ENCODE measurements around the gene KIT.

KIT gene

DNA sequence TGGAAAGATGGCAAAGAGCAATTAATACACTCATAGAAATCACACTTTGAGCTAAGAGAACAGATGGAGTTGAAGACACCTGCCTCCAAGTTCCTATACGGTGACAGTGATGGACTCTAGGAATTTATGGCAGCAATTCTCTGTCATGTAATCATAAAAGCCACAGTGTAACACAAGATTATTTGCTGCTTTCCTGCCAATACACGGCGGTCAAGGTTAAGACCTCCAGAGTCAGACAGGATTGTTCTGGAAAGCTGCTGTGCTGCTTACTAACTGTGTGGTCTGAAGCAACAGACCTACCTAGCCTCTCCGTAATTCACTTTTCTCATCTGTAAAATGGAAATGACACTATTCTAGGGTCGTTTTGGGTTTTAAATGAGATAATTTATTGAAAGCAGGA, 14.6 kb upstream of the KIT start:
- Histone ChIP-seq H3K27me3 (ENCODE audit: control insufficient read depth, insufficient read depth, low read length) (no peaks in the 10 kb centered on the region), H3K36me3 (ENCODE audit: control insufficient read depth, insufficient read depth, low read length) (no peaks in the 10 kb centered on the region), H3K4me2 (ENCODE audit: low read length) (no peak overlapping the region), H3K27ac (no peak overlapping the region), H3K79me2 (no peaks in the 10 kb centered on the region), H3K4me1 (no peaks in the 10 kb centered on the region), H3K9ac (no peak overlapping the region), H3K4me3 (ENCODE audit: low read depth, low read length) (no peak overlapping the region), H2AFZ (no peak overlapping the region), H3K9me3 (ENCODE audit: control insufficient read depth, low read length) (no peaks in the 10 kb centered on the region)
- TF ChIP-seq, protein P1, sequence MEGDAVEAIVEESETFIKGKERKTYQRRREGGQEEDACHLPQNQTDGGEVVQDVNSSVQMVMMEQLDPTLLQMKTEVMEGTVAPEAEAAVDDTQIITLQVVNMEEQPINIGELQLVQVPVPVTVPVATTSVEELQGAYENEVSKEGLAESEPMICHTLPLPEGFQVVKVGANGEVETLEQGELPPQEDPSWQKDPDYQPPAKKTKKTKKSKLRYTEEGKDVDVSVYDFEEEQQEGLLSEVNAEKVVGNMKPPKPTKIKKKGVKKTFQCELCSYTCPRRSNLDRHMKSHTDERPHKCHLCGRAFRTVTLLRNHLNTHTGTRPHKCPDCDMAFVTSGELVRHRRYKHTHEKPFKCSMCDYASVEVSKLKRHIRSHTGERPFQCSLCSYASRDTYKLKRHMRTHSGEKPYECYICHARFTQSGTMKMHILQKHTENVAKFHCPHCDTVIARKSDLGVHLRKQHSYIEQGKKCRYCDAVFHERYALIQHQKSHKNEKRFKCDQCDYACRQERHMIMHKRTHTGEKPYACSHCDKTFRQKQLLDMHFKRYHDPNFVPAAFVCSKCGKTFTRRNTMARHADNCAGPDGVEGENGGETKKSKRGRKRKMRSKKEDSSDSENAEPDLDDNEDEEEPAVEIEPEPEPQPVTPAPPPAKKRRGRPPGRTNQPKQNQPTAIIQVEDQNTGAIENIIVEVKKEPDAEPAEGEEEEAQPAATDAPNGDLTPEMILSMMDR (IDR thresholded peaks at IDR 0.05): no peak

DNA sequence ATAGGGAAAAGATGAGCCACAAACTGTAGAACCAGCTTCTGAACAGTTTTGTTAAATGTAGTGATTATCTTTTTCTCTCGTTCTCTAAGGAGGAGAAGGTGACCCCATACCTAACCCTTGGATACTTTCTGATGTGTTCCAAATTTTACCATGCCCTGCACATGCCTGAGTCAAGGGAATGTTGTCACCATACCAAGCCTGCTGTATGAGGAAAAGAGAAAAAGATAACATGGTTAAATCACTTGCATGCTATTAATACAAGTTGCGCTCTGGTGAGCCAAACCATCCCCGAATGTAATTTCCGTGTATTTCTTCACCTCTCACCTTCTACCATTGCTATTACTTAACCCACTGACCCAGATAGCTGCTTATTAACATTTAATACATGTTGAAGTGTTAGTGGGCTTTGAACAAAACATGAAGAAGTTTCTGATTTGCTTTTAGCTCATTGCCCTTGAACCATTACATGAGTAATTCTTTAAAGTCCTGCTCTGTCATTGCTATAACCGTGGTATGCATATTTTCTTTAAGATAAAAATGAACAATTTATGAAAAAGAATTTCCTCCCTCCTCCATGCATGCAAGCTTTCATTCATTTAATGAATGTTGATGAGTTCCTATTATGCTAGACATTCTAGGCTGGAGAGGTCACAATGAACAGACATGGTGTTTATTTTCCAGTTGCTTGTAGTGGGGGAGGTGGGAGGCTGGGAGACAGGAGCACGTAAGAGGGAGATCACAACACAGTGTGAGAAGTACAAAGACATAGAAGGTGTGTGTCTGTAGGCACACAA, 13.6 kb upstream of the KIT start:
- Histone ChIP-seq H3K27ac (no peak overlapping the region), H3K27me3 (ENCODE audit: control insufficient read depth, insufficient read depth, low read length) (no peaks in the 10 kb centered on the region), H3K9me3 (ENCODE audit: control insufficient read depth, low read length) (no peaks in the 10 kb centered on the region), H2AFZ (no peak overlapping the region), H3K36me3 (ENCODE audit: control insufficient read depth, insufficient read depth, low read length) (no peaks in the 10 kb centered on the region), H3K4me1 (no peaks in the 10 kb centered on the region), H3K4me2 (ENCODE audit: low read length) (no peak overlapping the region), H3K79me2 (no peaks in the 10 kb centered on the region), H3K4me3 (ENCODE audit: low read depth, low read length) (no peak overlapping the region), H3K9ac (no peak overlapping the region)
- TF ChIP-seq, protein P1 (IDR thresholded peaks at IDR 0.05): no peak

DNA sequence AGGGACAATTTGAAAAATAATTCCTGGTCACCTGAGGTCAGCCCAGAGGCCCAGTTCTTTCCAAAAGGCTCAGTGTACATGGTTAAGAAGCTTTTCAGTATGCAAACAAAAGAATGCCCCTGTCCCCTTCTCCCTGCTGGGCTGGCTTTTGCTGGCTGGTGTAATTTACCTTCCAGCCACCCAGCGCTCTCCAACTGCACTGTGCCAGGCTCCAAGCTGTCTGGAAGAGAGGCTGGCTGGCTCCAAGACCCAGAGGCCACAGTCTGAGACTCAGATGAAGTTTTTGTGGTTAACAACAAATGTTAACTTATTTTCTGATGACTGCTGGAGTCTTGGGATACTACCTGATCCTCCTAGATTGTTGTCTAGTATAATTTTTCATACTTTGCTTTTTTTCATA, 11.9 kb upstream of the KIT start:
- Histone ChIP-seq H3K79me2 (no peaks in the 10 kb centered on the region), H3K27me3 (ENCODE audit: control insufficient read depth, insufficient read depth, low read length) (no peaks in the 10 kb centered on the region), H3K4me3 (ENCODE audit: low read depth, low read length) (no peak overlapping the region), H3K9me3 (ENCODE audit: control insufficient read depth, low read length) (no peaks in the 10 kb centered on the region), H3K4me2 (ENCODE audit: low read length) (no peak overlapping the region), H3K27ac (no peak overlapping the region), H3K36me3 (ENCODE audit: control insufficient read depth, insufficient read depth, low read length) (no peaks in the 10 kb centered on the region), H3K4me1 (no peaks in the 10 kb centered on the region), H3K9ac (no peak overlapping the region), H2AFZ (no peak overlapping the region)
- TF ChIP-seq, protein P1 (IDR thresholded peaks at IDR 0.05): no peak

DNA sequence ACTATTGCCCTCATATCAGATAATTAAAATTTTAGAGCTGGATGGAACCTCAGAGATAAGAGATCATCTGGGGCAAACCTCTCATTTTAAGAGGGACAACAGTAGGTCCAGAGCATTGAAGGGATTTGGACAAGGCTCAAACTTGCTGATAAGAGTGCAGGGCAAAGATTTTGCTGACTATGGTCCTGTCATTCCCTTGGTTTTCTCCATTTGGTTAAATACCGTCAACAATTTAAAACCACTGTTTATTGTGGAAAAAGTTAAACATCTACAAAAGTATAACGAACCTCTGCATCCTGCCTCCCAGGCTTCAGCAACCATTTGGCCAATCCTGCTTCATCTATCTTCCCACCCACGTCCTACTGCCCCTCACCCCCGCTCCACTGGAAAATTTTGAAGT, 10.7 kb upstream of the KIT start:
- no peaks in the 10 kb centered on the region for H3K79me2 ChIP-seq
- H3K9me3 ChIP-seq (ENCODE audit: control insufficient read depth, low read length): no peaks in the 10 kb centered on the region
- H3K27me3 ChIP-seq (ENCODE audit: control insufficient read depth, insufficient read depth, low read length): no peaks in the 10 kb centered on the region
- H3K4me2 ChIP-seq (ENCODE audit: low read length): no peak overlapping the region
- H3K27ac ChIP-seq: no peak overlapping the region
- no peak overlapping the region for H3K9ac ChIP-seq
- H3K4me3 ChIP-seq (ENCODE audit: low read depth, low read length): no peak overlapping the region
- no peaks in the 10 kb centered on the region for H3K4me1 ChIP-seq
- H2AFZ ChIP-seq: no peak overlapping the region
- no peaks in the 10 kb centered on the region for H3K36me3 ChIP-seq (ENCODE audit: control insufficient read depth, insufficient read depth, low read length)
- TF ChIP-seq, protein P1 (IDR thresholded peaks at IDR 0.05): no peak

DNA sequence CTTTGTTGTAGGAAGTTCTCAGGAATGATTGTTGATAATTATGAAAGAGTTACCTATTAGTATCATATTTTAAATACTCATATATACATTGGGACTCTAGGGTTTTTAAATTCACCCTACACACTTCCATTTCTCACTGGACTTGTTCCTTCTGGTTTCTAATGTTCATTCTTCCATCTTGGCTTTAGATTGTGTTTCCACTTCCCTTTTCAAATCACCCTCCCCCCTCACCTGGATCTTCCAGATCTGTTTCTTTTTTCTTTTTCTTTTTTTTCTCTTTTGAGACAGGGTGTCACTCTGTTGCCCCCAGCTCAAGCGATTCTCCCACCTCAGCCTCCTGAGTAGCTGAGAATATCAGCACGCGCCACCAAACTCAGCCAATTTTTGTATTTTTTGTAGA, 6.7 kb upstream of the KIT start:
- Histone ChIP-seq H3K36me3 (ENCODE audit: control insufficient read depth, insufficient read depth, low read length) (no peaks in the 10 kb centered on the region), H3K27ac (no peak overlapping the region), H3K9me3 (ENCODE audit: control insufficient read depth, low read length) (no peaks in the 10 kb centered on the region), H3K4me3 (ENCODE audit: low read depth, low read length) (no peak overlapping the region), H3K4me2 (ENCODE audit: low read length) (no peak overlapping the region), H3K9ac (no peak overlapping the region), H3K79me2 (no peaks in the 10 kb centered on the region), H3K4me1 (no peaks in the 10 kb centered on the region), H3K27me3 (ENCODE audit: control insufficient read depth, insufficient read depth, low read length) (no peaks in the 10 kb centered on the region), H2AFZ (no peak overlapping the region)
- TF ChIP-seq, protein P1 (IDR thresholded peaks at IDR 0.05): no peak

Data from parathyroid adenoma (tissue), 2 donors.